Ascending aorta (tissue), 2 donors: Measurements from ENCODE around the gene RHBDL1. TPM values are rescaled to one million over a fixed set of nuclear protein-coding genes. Genes with fewer than 3 reads are reported as not detected.

ENCODE experiments used
- DNase-seq, 2 donors: peaks; one replicate each; pipeline ENCODE4 v3.0.0-alpha.2; 2019; ENCODE audit warnings: low spot score in 2 of 2
- H3K27ac ChIP-seq, 2 donors: fragments of 200-600 bp; sonication (generic); one replicate each; pipeline ENCODE4 v1.5.1; 2016 to 2017; ENCODE audit warnings: mild to moderate bottlenecking in 1 of 2
- H3K27me3 ChIP-seq: fragments of 200-600 bp; sonication (generic); one replicate; pipeline ENCODE4 v1.5.1; 2017
- H3K36me3 ChIP-seq, 2 donors: fragments of 200-600 bp; sonication (generic); one replicate each; pipeline ENCODE4 v1.5.1; 2016
- H3K4me1 ChIP-seq, 2 donors: fragments of 200-600 bp; sonication (generic); one replicate each; pipeline ENCODE4 v1.5.1; 2016 to 2017; ENCODE audit warnings: mild to moderate bottlenecking in 1 of 2
- H3K4me3 ChIP-seq, 2 donors: fragments of 200-600 bp; sonication (generic); one replicate each; pipeline ENCODE4 v1.5.1; 2016 to 2017; ENCODE audit warnings: mild to moderate bottlenecking in 1 of 2
- H3K9me3 ChIP-seq, 2 donors: fragments of 200-600 bp; sonication (generic); one replicate each; pipeline ENCODE4 v1.5.1; 2016
- CTCF ChIP-seq, 3 experiments: fragments of 200-600 bp in 2 of 3; fragments of 450-650 bp in 1 of 3; sonication (generic) in 2 of 3; IDR thresholded peaks; one replicate each; pipeline ENCODE4 v1.5.1; 2016 to 2019; ENCODE audit warnings: antibody characterized with exemption in 3 of 3, mild to moderate bottlenecking in 1 of 3, moderate library complexity in 1 of 3
- intact Hi-C: fragments of 100-400 bp; cut with DNase I; formaldehyde crosslinking; loops from one replicate; pipeline ENCODE4 v1.15.1; 2023
- total RNA-seq: library from RNA; depleted of rRNA; stranded (reverse); fragments of >200 nt; gene quantifications from one replicate; pipeline ENCODE4 v1.1.0, GENCODE V29; 2016

RHBDL1 gene
- total RNA-seq, 1 donor from 2014 or later = 1.1 TPM

GRCh38 chr16:660459-661183, 14.8 kb upstream of the RHBDL1 start:
- peak; percentile 37 to 59 (median 38) for TF ChIP-seq CTCF (IDR thresholded peaks at IDR 0.05)
- Histone ChIP-seq H3K27me3 (no peaks in the 10 kb centered on the region), H3K4me3 (peak overlapping the region; percentile 15 to 46), H3K36me3 (peaks cover 0 to 2% of the 10 kb centered on the region in 2 donors), H3K9me3 (no peaks in the 10 kb centered on the region), H3K4me1 (peaks cover 0 to 5% of the 10 kb centered on the region in 2 donors), H3K27ac (peak overlapping the region; percentile 59 to 78)
- DNase-seq = peak in 1 of 2 donors; percentile 91
- intact Hi-C loops = loop anchor here (2.0 to 10.0 kb wide), 2 partner anchors 24 to 266 kb away; partner anchors contain the start of genes METTL26 and NME4

- Histone ChIP-seq H3K4me1 (peaks cover 0 to 5% of the 10 kb centered on the region in 2 donors), H3K4me3 (peak overlapping the region; percentile 6 to 15), H3K9me3 (no peaks in the 10 kb centered on the region), H3K36me3 (no peaks in the 10 kb centered on the region), H3K27me3 (no peaks in the 10 kb centered on the region), H3K27ac (no peak overlapping the region)
- DNase-seq = no peak
- intact Hi-C loops = loop anchor here (2.0 to 10.0 kb wide), 2 partner anchors 25 to 267 kb away; partner anchors contain the start of genes METTL26 and NME4
- no peak for TF ChIP-seq CTCF (IDR thresholded peaks at IDR 0.05)
Measured at GRCh38 chr16:661184-661821, 14.2 kb upstream of the RHBDL1 start.

- no peaks in the 10 kb centered on the region for H3K9me3 ChIP-seq
- peaks cover 0 to 5% of the 10 kb centered on the region in 2 donors for H3K4me1 ChIP-seq
- H3K36me3 ChIP-seq = no peaks in the 10 kb centered on the region
- H3K27ac ChIP-seq = no peak overlapping the region
- H3K4me3 ChIP-seq = no peak overlapping the region
- H3K27me3 ChIP-seq = no peaks in the 10 kb centered on the region
- no peak for DNase-seq
- no peak for TF ChIP-seq CTCF (IDR thresholded peaks at IDR 0.05)
- intact Hi-C loops = loop anchor here (10.0 kb wide), 1 partner anchor 267 kb away; the partner anchor contains the start of gene NME4
Measured at GRCh38 chr16:662095-662494, 13.4 kb upstream of the RHBDL1 start.

- intact Hi-C loops = loop anchor here (10.0 kb wide), 1 partner anchor 268 kb away; the partner anchor contains the start of gene NME4
- TF ChIP-seq CTCF (IDR thresholded peaks at IDR 0.05) = no peak
- H3K9me3 ChIP-seq = no peaks in the 10 kb centered on the region
Measured at GRCh38 chr16:662597-662996, 12.9 kb upstream of the RHBDL1 start.

GRCh38 chr16:666572-666971, 8.9 kb upstream of the RHBDL1 start:
- intact Hi-C loops = loop anchor here (10.0 kb wide), 1 partner anchor 272 kb away; the partner anchor contains the start of gene NME4
- Histone ChIP-seq H3K27ac (no peak overlapping the region), H3K9me3 (no peaks in the 10 kb centered on the region), H3K36me3 (peaks cover 22% of the 10 kb centered on the region in 2 donors), H3K4me3 (no peak overlapping the region), H3K27me3 (no peaks in the 10 kb centered on the region), H3K4me1 (peaks cover 0 to 14% of the 10 kb centered on the region in 2 donors)
- no peak for TF ChIP-seq CTCF (IDR thresholded peaks at IDR 0.05)
- DNase-seq = no peak

More at GRCh38 chr16:662597-662996, 12.9 kb upstream of the RHBDL1 start:
- H3K27ac ChIP-seq = no peak overlapping the region
- peaks cover 0 to 10% of the 10 kb centered on the region in 2 donors for H3K4me1 ChIP-seq
- H3K27me3 ChIP-seq = no peaks in the 10 kb centered on the region
- no peaks in the 10 kb centered on the region for H3K36me3 ChIP-seq
- H3K4me3 ChIP-seq = no peak overlapping the region
- no peak for DNase-seq
